Stimulated activated CD4-positive, alpha-beta T cell treated with anti-CD3 and anti-CD28 coated beads, Interleukin-1b, Interleukin-23, amount 100 ng/mL, for 4 hours (primary cell): ENCODE results near the gene ANO1.

Experiments used
- DNase-seq, 2 donors: peaks; one replicate each; pipeline ENCODE4 v3.0.0-alpha.2; 2020; ENCODE audit warnings: low read depth in 2 of 2

The ANO1 gene

DNA sequence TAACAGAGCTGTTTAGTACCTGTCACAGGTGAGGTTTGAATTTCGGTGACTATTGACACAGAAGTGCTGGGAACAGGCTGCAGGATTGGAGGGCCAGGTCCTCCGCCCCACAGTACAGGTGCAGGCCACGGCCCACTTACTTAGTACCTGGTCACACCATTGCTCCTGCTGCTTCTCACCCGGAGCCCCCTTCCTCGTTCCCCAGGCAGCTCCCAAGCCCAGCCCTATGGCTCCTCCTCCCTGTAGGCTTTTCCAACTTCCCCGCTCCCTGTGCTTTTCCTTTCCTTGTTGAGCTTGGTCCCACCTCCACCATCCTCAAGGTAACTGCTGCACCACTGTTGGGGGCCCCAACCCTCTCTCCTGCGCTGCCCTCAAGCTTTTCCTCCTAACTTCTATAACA lies 27.9 kb upstream of the ANO1 start:
- no peak for DNase-seq

GRCh38 chr11:70054004-70054403 lies 24.1 kb upstream of the ANO1 start:
- no peak for DNase-seq

GRCh38 chr11:70055444-70055843 lies 22.7 kb upstream of the ANO1 start:
- no peak for DNase-seq

DNA sequence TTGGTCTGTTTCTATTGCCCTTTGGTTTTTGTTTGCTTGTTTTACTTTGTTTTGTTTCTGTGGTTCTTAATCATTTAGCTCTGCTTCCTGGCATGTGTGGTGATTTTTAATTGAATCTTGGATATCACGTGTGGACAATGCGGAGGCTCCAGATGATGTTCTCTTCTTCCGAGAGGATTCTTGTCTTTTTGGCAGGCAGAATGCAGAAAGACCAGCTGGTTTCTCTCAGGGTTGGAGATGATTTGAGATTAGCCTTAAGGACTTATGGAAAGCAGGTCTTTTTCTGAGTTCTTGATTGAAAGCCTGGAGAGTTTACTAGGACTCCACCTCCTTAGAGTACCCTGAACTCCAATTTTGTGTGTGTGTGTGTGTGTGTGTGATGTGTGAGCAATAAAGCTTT lies 21.0 kb upstream of the ANO1 start:
- DNase-seq: no peak

DNA sequence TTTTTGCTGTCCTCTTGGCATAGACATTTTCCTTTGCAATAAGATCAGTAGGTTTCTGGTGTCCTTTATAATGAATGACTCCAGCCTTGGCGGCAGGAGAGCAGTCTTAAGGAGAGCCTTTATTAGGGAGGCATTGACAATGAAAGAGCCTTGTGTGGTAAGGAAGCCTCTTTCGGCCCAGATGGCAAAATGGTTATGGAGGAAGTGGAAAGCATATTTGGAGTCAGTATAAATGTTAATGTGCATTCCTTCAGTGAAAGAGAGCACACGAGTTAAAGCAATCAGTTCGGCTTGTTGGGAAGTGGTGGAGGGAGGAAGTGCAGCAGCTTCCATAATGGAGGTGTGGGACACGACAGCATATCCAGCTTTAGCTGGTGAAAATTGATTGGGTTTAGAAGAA lies 18.1 kb upstream of the ANO1 start:
- no peak for DNase-seq

GRCh38 chr11:70060611-70061293 lies 17.4 kb upstream of the ANO1 start:
- DNase-seq: no peak

- no peak for DNase-seq
Measured at GRCh38 chr11:70061734-70062133, 16.4 kb upstream of the ANO1 start.

- DNase-seq: no peak
Measured at GRCh38 chr11:70063121-70063520, 15.0 kb upstream of the ANO1 start.

- no peak for DNase-seq
Measured at GRCh38 chr11:70063555-70063954, 14.6 kb upstream of the ANO1 start.

DNA sequence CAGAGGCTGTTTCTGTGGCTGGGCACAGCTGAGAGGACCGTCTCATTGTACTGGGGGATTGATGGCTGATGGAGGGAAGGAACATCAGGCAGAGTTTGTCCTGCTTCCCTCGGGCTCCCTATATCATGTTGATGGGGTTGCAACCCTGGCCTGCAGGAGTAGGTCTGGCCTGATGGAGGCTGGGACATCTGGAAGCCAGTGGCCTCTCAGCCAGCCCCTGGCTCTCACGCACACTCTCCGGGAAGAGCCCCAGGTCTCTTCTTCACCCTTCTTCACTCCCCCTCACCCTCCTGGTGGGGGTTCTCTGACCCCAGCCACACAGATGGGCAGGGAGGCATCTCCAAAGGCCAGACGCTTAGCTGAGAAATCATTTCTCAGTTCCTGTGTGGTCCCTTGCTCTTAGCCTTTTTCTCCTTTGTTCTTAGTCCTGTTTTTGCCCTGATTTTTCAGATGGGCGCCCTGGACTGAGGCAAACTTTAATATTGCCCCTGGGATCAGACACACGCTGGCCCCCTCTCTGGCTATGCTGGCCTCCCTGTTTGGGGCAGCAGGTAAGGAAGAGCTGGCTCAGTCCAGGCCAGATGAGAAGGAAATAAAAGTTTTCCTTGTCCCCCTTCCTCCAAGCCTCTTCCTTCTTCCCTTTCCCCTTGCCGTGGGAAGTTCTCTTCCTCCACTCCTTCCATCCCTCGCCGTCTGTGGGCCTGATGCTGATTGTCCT lies 13.9 kb upstream of the ANO1 start:
- DNase-seq: no peak

GRCh38 chr11:70064726-70065317 lies 13.3 kb upstream of the ANO1 start:
- no peak for DNase-seq

DNA sequence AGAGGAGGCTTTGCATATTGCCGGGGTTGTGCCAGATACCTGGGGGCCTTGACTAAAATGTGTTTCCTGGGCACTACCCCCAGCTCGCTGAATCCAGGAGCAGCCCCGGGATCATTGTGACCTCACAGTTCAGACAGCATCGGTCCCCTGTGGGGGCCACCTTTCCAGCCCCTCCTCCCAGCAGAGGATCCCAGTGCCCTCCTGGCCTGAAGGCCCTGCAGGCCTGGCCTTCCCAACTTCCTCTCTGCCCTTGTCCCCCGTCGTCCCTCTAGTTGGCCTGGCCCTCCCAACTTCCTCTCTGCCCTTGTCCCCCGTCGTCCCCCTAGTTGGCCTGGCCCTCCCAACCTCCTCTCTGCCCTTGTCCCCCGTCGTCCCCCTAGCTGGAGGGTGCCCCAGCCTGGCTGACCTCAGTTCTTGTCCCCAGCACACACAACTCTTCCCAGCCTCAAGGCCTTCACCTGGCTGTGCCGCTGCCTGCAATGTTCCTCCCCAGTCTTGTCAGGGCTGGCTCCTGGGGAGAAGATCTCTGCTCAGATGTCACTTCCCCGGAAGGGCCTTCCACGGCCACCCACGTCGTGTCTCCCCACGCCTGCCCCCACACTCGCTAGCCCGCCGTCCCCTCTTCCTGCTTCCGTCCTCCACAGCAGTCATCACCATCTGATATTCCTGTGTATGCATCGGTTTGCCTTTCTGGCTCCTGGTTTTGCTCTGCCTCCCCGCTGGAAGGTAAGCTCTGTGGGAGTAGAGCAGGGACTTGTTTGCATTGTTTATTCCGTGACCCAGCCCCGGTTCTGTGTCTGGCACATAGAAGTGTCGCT lies 12.6 kb upstream of the ANO1 start:
- DNase-seq: no peak

DNA sequence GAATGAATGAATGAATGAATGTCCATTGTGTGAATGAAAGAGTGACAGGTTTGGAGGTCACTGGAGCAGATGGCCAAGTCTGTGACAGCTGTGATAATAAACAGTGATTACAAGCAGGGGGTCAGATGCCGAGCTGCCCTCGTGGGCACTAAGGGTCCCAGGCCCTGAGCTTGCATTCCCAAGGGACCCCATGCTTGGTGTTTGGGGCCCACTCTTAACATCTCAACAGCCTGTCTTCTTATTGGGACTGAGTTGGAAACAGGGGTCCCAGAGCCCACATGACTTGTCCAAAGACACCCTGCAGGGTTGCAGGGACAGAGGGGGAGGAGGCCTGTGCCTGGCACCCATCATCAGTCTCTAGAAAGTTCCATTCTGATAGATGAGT lies 12.0 kb upstream of the ANO1 start:
- no peak for DNase-seq

DNA sequence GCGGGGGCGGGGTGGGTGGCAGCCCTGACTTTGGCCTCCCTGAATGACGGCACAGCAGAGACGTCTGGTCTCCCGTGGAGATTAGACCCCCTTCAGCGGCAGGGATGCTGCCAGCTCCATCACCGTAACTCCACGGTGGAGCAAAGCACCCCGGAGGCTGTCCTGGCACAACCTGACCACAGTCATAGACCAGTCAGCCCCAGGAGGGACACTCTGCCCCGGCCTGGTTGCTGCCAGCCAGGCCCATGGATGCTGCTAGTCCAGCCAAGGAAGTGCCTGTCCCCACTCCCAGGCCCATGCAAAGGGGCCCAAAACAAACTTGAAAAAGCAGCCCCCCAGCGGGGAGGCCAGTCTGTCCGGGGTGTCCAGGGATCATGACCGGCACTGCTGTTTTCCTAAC lies 11.5 kb upstream of the ANO1 start:
- no peak for DNase-seq

- DNase-seq: no peak
Measured at GRCh38 chr11:70067036-70067435, 11.1 kb upstream of the ANO1 start.

GRCh38 chr11:70067591-70068341 lies 10.4 kb upstream of the ANO1 start:
- DNase-seq: no peak

DNA sequence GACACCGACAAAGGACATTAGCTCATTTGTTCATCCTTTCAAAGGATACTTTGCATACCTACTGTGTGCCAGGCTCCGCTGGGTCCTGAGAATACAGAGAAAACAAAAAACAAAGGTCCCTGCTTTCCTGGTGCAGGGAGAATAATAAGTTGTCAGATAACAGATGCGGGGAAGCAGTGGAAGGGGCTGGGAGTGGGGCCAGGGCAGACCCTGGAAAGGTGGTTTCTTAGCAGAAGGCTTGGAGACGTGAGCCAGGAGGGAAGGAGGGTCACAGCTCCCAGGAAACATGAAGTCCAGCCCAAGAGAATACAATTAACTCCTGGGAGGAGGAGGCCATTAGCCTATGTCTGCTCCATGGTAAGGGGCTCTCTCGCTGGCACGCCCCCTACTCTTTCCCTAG lies 9.8 kb upstream of the ANO1 start:
- DNase-seq: no peak

DNA sequence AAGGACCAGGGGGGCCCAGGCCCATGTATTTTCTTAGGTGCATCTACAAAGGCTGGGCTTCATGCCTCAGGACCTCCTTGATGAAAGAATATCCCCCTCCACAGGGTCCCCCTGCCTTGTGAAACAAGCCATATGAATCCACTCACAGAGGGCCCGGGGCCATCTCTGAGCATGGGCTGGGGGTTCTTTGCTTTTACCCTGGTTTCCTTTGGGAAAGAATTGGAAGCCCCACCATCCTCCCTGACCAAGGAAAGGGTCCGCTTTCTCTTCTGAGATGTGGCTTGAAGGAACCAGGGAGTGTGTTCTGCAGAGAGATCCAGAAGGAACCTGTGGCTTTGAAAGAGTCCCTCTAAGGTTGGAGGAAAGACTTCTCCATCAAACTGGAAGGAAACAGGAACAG lies 9.2 kb upstream of the ANO1 start:
- DNase-seq: no peak

- DNase-seq: no peak
Measured at GRCh38 chr11:70070706-70071105, 7.4 kb upstream of the ANO1 start.

GRCh38 chr11:70071996-70072395 lies 6.1 kb upstream of the ANO1 start:
- no peak for DNase-seq

DNA sequence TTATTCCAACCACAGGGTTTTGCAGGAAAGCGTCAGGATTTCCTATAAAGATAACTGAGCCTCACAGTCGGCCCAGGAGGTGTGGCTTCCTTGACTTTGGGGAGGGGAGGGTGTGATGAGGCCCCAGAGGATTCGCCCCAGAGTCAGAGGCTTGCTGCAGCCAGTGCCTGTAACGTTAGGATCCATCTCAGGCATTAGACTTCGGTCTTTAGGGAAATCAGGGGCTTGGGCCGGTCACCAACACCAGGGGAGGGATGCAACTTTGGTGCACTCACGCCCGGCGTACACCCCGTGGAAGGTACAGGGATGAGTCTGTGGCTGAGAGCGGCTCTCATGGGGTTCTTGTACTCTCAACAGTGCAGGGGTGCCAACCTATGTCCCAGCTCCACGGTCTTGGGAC lies 5.7 kb upstream of the ANO1 start:
- DNase-seq: no peak
